Lung (tissue), 12 donors: ENCODE results near the gene HACD2. TPM values are rescaled to one million over a fixed set of nuclear protein-coding genes. Genes with fewer than 3 reads are reported as not detected.
A peak's percentile ranks its signal among the peaks of the same experiment; 100 is the strongest.

Experiments
- ATAC-seq: fragments of 200-7000 bp; cut with Tn5 transposase; one replicate; pipeline ENCODE4 v1.9.1; 2020; ENCODE audit warnings: moderate number of reproducible peaks; ENCODE audit not compliant: insufficient read depth, low FRiP score
- DNase-seq, 3 donors: peaks; one replicate each; pipeline ENCODE4 v3.0.0-alpha.2; 2013 to 2017
- H3K27ac ChIP-seq, 2 donors: one replicate each; pipeline ENCODE4 v1.5.1; 2013; ENCODE audit warnings: mild to moderate bottlenecking in 2 of 2, moderate library complexity in 2 of 2, control low read depth in 1 of 2, inconsistent platforms in 1 of 2, low read depth in 1 of 2, low read length in 1 of 2
- H3K27me3 ChIP-seq, 3 donors: one replicate each; pipeline ENCODE4 v1.5.1; 2013; ENCODE audit warnings: low read length in 2 of 3; ENCODE audit not compliant: control insufficient read depth in 3 of 3, insufficient read depth in 3 of 3
- H3K36me3 ChIP-seq, 4 donors: one replicate each; pipeline ENCODE4 v1.5.1; 2013; ENCODE audit warnings: low read length in 4 of 4, mild to moderate bottlenecking in 1 of 4, moderate library complexity in 1 of 4; ENCODE audit not compliant: control insufficient read depth in 4 of 4, insufficient read depth in 4 of 4
- H3K4me1 ChIP-seq, 5 donors: one replicate each; pipeline ENCODE4 v1.5.1; 2013; ENCODE audit warnings: low read length in 5 of 5, mild to moderate bottlenecking in 2 of 5, moderate library complexity in 1 of 5; ENCODE audit not compliant: control insufficient read depth in 5 of 5, insufficient read depth in 5 of 5
- H3K4me3 ChIP-seq: one replicate; pipeline ENCODE4 v1.5.1; 2013; ENCODE audit warnings: mild to moderate bottlenecking, control low read depth, moderate library complexity
- H3K9ac ChIP-seq, 2 donors: one replicate each; pipeline ENCODE4 v1.5.1; 2013; ENCODE audit warnings: low read length in 2 of 2, control low read depth in 1 of 2; ENCODE audit not compliant: insufficient read depth in 1 of 2
- H3K9me3 ChIP-seq, 4 donors: one replicate each; pipeline ENCODE4 v1.5.1; 2013; ENCODE audit warnings: low read length in 3 of 4, mild to moderate bottlenecking in 1 of 4, moderate library complexity in 1 of 4; ENCODE audit not compliant: control insufficient read depth in 4 of 4, insufficient read depth in 3 of 4
- WGBS, 2 donors: extraction: QIAGEN DNeasy Blood & Tissue Kit; methylation state at CpG; one replicate each; pipeline ENCODE4 v1.1.7; 2013; 5-methylcytosine and 5-hydroxymethylcytosine counted together
- polyA plus RNA-seq, 2 donors: library from polyadenylated mRNA; stranded (reverse); fragments of 200-250 nt; gene quantifications; one replicate each; pipeline ENCODE4 v1.2.1, GENCODE V29; 2013
- total RNA-seq, 2 donors: library from RNA; depleted of rRNA in 1 of 2; stranded (reverse); fragments of >200 nt in 1 of 2; gene quantifications; one replicate each; pipeline ENCODE4 v1.2.1, GENCODE V29; 2014 to 2021
- TF ChIP-seq, protein P1 (sequence below): IDR thresholded peaks from 2 replicates; pipeline ENCODE4 v1.5.1; 2012; ENCODE audit warnings: mild to moderate bottlenecking; ENCODE audit errors: control extremely low read depth, extremely low read depth
- donor health status: control.
- donor health status: control.
- donor health status: Bipolar disorder and iron deficiency.
- donor health status: healthy.
- donor health status: DM: yes; HTN: yes; CAD: no.

HACD2 gene
- total and polyA plus RNA-seq, 4 donors, result 17.1 to 40.7 (median 28.2) TPM

DNA sequence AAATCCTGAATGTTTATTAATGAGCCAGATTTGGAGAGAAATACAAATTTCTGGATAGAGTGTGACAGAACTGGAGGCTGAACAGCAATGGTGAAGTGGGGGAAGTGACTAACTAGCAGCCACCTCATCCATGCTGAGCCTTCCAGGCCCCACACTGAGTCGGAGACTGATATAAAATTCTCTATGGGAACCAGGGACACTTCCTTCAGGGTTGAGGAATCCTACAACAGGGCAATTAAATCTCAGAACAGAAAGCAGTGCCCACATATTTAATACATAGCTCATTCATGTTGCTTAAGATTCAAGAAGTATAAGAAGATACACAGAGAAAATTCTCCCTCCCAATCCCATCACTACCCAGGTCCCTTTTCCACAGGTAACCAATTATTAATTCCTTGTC is 49.3 kb downstream of the HACD2 start:
- peaks cover 0 to 7% (median 3%) of the 10 kb centered on the region in 5 donors for H3K4me1 ChIP-seq
- no peaks in the 10 kb centered on the region for H3K36me3 ChIP-seq
- no peaks in the 10 kb centered on the region for H3K9me3 ChIP-seq
- WGBS, 2 donors, result 87 to 100% methylated on average over 1 of the region's 1 CpG
- H3K4me3 ChIP-seq, result no peak overlapping the region
- TF ChIP-seq, protein P1, sequence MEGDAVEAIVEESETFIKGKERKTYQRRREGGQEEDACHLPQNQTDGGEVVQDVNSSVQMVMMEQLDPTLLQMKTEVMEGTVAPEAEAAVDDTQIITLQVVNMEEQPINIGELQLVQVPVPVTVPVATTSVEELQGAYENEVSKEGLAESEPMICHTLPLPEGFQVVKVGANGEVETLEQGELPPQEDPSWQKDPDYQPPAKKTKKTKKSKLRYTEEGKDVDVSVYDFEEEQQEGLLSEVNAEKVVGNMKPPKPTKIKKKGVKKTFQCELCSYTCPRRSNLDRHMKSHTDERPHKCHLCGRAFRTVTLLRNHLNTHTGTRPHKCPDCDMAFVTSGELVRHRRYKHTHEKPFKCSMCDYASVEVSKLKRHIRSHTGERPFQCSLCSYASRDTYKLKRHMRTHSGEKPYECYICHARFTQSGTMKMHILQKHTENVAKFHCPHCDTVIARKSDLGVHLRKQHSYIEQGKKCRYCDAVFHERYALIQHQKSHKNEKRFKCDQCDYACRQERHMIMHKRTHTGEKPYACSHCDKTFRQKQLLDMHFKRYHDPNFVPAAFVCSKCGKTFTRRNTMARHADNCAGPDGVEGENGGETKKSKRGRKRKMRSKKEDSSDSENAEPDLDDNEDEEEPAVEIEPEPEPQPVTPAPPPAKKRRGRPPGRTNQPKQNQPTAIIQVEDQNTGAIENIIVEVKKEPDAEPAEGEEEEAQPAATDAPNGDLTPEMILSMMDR, result no peak
- no peak overlapping the region for H3K27ac ChIP-seq
- no peaks in the 10 kb centered on the region for H3K27me3 ChIP-seq
- H3K9ac ChIP-seq, result no peak overlapping the region
- DNase-seq (no peak), ATAC-seq (no peak)

DNA sequence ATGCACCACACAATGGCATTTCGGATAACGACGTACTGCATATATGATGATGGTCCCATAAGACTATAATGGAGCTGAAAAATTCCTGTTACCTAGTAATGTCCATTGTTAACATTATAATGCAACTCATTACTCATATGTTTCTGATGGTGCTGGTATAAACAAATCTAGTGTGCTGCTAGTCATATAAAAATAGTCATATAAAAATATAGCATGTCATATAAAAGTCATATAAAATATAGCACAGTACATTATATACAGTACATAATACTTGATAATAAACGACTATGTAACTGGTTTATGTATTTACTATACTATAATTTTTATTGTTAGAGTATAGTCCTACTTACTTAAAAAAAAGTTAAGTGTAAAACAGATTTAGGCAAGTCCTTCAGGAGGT is 50.6 kb downstream of the HACD2 start:
- H3K4me1 ChIP-seq, result peaks cover 0 to 7% (median 3%) of the 10 kb centered on the region in 5 donors
- H3K27me3 ChIP-seq, result no peaks in the 10 kb centered on the region
- H3K27ac ChIP-seq, result no peak overlapping the region
- H3K36me3 ChIP-seq, result no peaks in the 10 kb centered on the region
- H3K9ac ChIP-seq, result no peak overlapping the region
- DNase-seq (no peak), ATAC-seq (no peak)
- WGBS, 2 donors, result 96 to 98% methylated on average over 4 of the region's 4 CpGs
- no peaks in the 10 kb centered on the region for H3K9me3 ChIP-seq
- H3K4me3 ChIP-seq, result no peak overlapping the region
- TF ChIP-seq, protein P1, result no peak

DNA sequence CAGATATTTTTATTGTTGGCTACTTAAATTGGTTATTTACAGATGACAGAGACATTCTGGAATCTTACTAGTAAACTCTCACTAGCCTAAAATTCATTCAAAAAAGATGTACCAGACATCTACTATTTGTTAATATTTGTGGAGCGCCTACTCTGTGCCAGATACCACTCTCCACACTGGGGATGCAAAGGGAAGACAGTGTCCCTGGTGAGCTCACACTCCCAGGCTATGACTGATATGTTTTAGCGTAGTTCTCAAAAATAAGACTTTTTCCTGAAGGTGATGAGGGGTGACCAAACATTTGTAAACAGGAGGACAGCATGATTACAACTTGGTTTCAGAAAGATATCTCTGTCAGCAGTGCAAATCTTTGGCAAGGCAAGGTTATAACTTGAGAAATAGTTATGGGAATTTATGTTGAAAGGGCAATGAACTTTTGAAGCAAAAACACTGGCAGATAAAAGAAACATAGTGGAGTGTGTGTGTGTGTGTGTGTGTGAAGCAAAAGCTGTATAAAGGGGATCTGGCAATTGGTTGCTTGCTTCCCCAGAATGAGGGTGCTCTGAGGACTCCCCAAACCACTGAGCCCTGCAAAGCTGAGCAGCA is 51.2 kb downstream of the HACD2 start:
- H3K27ac ChIP-seq, result no peak overlapping the region
- DNase-seq, result peak in 1 of 3 donors; percentile 34
- TF ChIP-seq, protein P1, result no peak
- no peaks in the 10 kb centered on the region for H3K27me3 ChIP-seq
- no peaks in the 10 kb centered on the region for H3K9me3 ChIP-seq
- no peaks in the 10 kb centered on the region for H3K36me3 ChIP-seq
- H3K4me1 ChIP-seq, result peaks cover 0 to 7% (median 3%) of the 10 kb centered on the region in 5 donors
- WGBS, 2 donors, result 89 to 91% methylated on average over 2 of the region's 2 CpGs
- H3K9ac ChIP-seq, result no peak overlapping the region
- no peak overlapping the region for H3K4me3 ChIP-seq
- ATAC-seq, result no peak

DNA sequence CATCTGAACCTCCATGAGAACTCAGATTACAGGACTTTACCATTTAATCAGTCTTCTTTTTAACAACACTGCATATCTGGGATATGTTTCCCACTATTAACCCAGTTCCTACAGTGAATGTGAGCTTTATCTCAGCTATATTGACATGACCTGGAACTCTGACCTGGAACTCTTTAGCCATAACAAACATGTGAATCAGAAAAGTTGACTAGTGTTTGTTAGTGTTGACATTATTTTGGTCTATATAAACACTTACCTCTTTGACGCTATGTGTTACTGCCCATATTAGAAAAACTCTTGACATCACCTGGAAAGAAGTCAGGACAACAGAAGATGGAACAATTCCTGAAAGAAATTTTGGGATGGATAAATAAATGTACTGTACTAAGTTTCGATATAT is 56.7 kb downstream of the HACD2 start:
- no peak for DNase-seq
- Histone ChIP-seq H3K9ac (no peak overlapping the region), H3K27ac (no peak overlapping the region), H3K36me3 (peaks cover 3 to 11% (median 6%) of the 10 kb centered on the region in 4 donors), H3K4me3 (no peak overlapping the region), H3K9me3 (no peaks in the 10 kb centered on the region), H3K4me1 (peaks cover 0 to 4% (median 0%) of the 10 kb centered on the region in 5 donors), H3K27me3 (no peaks in the 10 kb centered on the region)
- 89 to 94% methylated on average over 2 of the region's 2 CpGs for WGBS, 2 donors
- ATAC-seq, result no peak
- TF ChIP-seq, protein P1, result no peak
